Immature natural killer cell (primary cell): ENCODE results near the gene UPK3BL2. TPM values are rescaled to one million over a fixed set of nuclear protein-coding genes. Genes with fewer than 3 reads are reported as not detected.
"Not testable (repeated sequence)": the region's sequence is repeated elsewhere in the genome, so short reads cannot be mapped to it uniquely, and the experiment has no call there.

Experiments
- DNase-seq, 3 donors: peaks; one replicate each; pipeline ENCODE4 v3.0.0; 2022; ENCODE audit warnings: mixed read lengths in 1 of 3
- H3K27ac Mint-ChIP-seq, 6 donors: one replicate each; pipeline ENCODE4 v1.8.0; 2020; ENCODE audit warnings: mixed read lengths in 6 of 6, mild to moderate bottlenecking in 5 of 6, inconsistent platforms in 4 of 6, moderate library complexity in 3 of 6
- H3K27me3 Mint-ChIP-seq, 3 donors: one replicate each; pipeline ENCODE4 v1.8.0; 2020 to 2021; ENCODE audit warnings: low read depth in 3 of 3, mild to moderate bottlenecking in 3 of 3, mixed read lengths in 3 of 3, moderate library complexity in 3 of 3, inconsistent platforms in 1 of 3
- H3K36me3 Mint-ChIP-seq, 3 donors: one replicate each; pipeline ENCODE4 v1.8.0; 2020; ENCODE audit warnings: mixed read lengths in 3 of 3, inconsistent platforms in 2 of 3, mild to moderate bottlenecking in 2 of 3
- H3K4me1 Mint-ChIP-seq, 2 donors: one replicate each; pipeline ENCODE4 v1.8.0; 2020; ENCODE audit warnings: inconsistent platforms in 2 of 2, mild to moderate bottlenecking in 2 of 2, mixed read lengths in 2 of 2, moderate library complexity in 1 of 2
- H3K4me3 Mint-ChIP-seq, 5 donors: one replicate each; pipeline ENCODE4 v1.8.0; 2020; ENCODE audit warnings: mild to moderate bottlenecking in 5 of 5, mixed read lengths in 5 of 5, inconsistent platforms in 3 of 5, moderate library complexity in 3 of 5
- H3K9me3 Mint-ChIP-seq, 6 donors: one replicate each; pipeline ENCODE4 v1.8.0; 2020; ENCODE audit warnings: mild to moderate bottlenecking in 6 of 6, mixed read lengths in 6 of 6, inconsistent platforms in 4 of 6, moderate library complexity in 3 of 6
- polyA plus RNA-seq, 3 donors: library from polyadenylated mRNA; unstranded; fragments of 300-500 nt; fragmentation: Illumina TruSeq; gene quantifications; one replicate each; pipeline ENCODE4 v1.2.3, GENCODE V29; 2021

Gene UPK3BL2
- polyA plus RNA-seq, 3 donors from 2014 or later: 0.81 to 5.2 (median 2.5) TPM

- not testable (repeated sequence) for H3K27me3 Mint-ChIP-seq, H3K4me1 Mint-ChIP-seq, H3K27ac Mint-ChIP-seq, H3K9me3 Mint-ChIP-seq, DNase-seq, H3K36me3 Mint-ChIP-seq
- peak overlapping the region in 1 of 5 donors; percentile 29 for H3K4me3 Mint-ChIP-seq
These were observed 50.1 kb downstream of the UPK3BL2 start for GRCh38 chr7:102493220-102493935.

DNA sequence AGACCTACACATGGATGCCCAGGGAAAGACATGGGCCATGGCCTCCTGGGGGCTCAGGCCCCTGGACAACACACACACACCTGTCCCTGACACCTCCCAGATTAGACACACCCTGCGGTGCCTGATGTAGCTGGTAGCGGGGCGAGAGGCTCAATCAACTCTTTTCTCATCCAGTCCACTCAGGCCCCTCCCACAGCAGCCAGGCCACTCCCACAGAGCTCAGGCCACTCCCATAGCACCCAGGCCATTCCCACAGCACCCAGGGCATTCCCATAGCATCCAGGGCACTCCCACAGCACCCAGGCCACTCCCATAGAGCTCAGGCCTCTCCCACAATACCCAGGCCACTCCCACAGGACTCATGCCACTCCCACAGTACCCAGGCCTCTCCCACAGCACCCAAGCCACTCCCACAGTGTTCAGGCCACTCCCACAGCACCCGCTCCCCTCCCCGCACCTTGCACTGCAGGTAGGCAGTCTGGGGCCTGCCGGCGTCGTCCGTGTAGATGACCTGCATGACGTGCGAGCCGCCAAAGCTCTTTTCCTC, 52.9 kb downstream of the UPK3BL2 start:
- peak; percentile 32 to 44 (median 33) for DNase-seq
- not testable (repeated sequence) for H3K27ac Mint-ChIP-seq, H3K4me1 Mint-ChIP-seq, H3K9me3 Mint-ChIP-seq, H3K4me3 Mint-ChIP-seq, H3K27me3 Mint-ChIP-seq, H3K36me3 Mint-ChIP-seq

Other genes starting within 250 kb of the UPK3BL2 start
- gene SPDYE6, start 187.3 kb downstream of the UPK3BL2 start, polyA plus RNA-seq: under 1 TPM in 1 of 3 donors, not detected in 2; 0.97 TPM
- 10 to 100 TPM; 13.2 to 20.2 (median 17.2) TPM for gene PRKRIP1, start 147.3 kb downstream of the UPK3BL2 start, polyA plus RNA-seq
- 100 to 1,000 TPM in 1 of 3 donors, 10 to 100 TPM in 2; 73.5 to 125 (median 80.6) TPM for gene ORAI2, start 110.1 kb downstream of the UPK3BL2 start, polyA plus RNA-seq
- 10 to 100 TPM; 16.2 to 25.8 (median 18.5) TPM for gene ALKBH4, start 78.8 kb downstream of the UPK3BL2 start, polyA plus RNA-seq
- gene LRWD1, start 78.7 kb downstream of the UPK3BL2 start, polyA plus RNA-seq: 10 to 100 TPM; 13.5 to 22.8 (median 21.5) TPM
- 100 to 1,000 TPM; 103 to 115 (median 115) TPM for gene POLR2J, start 64.8 kb downstream of the UPK3BL2 start, polyA plus RNA-seq
- 1 to 10 TPM; 1.8 to 2.7 (median 2.1) TPM for gene RASA4B, start 25.9 kb downstream of the UPK3BL2 start, polyA plus RNA-seq
- under 1 TPM in 2 of 3 donors, not detected in 1; 0.22 to 0.86 TPM for gene SPDYE2, start 7.5 kb upstream of the UPK3BL2 start, polyA plus RNA-seq
- 10 to 100 TPM; 13.5 to 44.4 (median 29.4) TPM for gene POLR2J3, start 28.9 kb upstream of the UPK3BL2 start, polyA plus RNA-seq
- 1 to 10 TPM; 3.2 to 6.1 (median 5.0) TPM for gene RASA4, start 73.1 kb upstream of the UPK3BL2 start, polyA plus RNA-seq
- gene UPK3BL1, start 99.1 kb upstream of the UPK3BL2 start, polyA plus RNA-seq: 10 to 100 TPM; 15.8 to 38.2 (median 30.9) TPM
- not detected for gene SPDYE2B, start 106.6 kb upstream of the UPK3BL2 start, polyA plus RNA-seq
- 1 to 10 TPM in 2 of 3 donors, under 1 TPM in 1; 0.95 to 9.8 (median 3.7) TPM for gene POLR2J2, start 128.0 kb upstream of the UPK3BL2 start, polyA plus RNA-seq
- 10 to 100 TPM in 1 of 3 donors, 1 to 10 TPM in 2; 8.2 to 11.6 (median 8.3) TPM for gene FAM185A, start 205.3 kb upstream of the UPK3BL2 start, polyA plus RNA-seq